ACHN (cell line): ENCODE data around the gene YWHAG.
A peak's percentile ranks its signal among the peaks of the same experiment; 100 is the strongest.

Experiments
- DNase-seq: peaks from one replicate; pipeline ENCODE4 v3.0.0-alpha.2; 2015
- in situ Hi-C: cut with HindIII; loops from 2 replicates; pipeline ENCODE4 v1.10.0; 2017; ENCODE audit warnings: low sequenced_read_pairs, low pct_ligation_motif_present, low pct_unique_long_range_greater_than_20kb

The YWHAG gene

DNA sequence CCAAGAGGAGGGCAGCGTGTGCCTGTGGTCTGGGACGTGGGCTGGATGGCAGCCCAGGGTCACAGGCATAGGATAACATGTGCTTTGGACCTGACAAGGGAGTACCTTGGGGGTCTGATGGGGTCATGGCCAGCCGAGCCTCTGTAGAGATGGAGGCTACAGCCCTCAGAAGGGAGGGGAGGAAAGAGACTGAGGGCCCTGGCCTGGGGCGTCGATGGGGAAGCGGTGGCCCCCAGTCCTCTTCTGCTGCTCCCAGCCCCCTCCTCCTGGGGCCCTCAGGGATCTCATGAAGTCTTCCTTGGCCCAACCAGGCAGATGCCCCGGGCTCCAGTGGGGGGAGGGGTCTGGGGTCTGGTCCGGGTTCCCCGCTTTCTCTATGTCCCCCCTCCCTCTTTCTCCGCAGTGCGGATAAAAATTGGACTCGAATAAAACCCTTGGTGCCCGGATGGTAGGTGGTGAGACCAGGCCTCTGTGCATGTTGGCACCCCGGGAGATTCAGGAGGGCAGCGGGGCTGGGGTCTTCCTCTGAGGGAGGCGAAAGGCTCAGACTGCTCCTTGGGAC, 71.9 kb downstream of the YWHAG start:
- DNase-seq, result no peak
- in situ Hi-C loops, result no loop called here

DNA sequence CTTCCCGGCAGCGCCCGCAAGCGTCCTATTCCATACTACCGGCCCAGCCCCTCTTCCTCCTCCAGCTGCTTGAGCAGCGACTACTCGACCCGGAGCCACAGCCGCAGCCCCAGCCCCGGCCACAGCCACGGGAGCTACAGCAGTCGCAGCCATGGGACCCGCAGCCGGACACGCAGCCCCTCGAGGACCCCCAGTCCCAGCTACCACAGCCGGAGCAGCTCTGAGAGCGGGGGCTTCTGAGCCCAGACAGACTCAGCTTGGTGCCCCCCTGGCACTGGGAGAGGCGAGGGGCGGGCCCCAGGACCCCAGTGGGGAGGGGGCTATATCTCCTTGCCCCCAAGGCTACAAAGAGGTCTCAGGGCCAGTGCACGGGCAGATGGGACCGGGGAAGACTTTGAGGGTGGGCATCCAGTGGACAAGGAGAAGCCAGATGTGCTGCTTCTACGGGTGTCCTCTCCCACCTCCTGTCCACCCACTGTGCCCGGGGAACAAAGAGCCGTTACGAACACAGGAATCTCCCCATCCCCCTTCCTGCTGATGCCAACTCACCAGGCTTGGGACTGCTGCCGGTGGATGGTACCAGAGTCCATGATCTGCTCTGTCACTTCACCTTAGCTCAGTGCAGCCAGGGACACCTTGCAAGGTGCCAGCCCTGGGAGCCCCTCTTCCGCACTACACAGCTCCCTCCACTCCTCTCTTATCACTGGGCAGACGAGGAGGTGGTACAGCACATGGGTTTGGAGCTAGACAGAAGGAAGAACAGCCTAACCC, 73.0 kb downstream of the YWHAG start:
- no peak for DNase-seq
- in situ Hi-C loops, result no loop called here

DNA sequence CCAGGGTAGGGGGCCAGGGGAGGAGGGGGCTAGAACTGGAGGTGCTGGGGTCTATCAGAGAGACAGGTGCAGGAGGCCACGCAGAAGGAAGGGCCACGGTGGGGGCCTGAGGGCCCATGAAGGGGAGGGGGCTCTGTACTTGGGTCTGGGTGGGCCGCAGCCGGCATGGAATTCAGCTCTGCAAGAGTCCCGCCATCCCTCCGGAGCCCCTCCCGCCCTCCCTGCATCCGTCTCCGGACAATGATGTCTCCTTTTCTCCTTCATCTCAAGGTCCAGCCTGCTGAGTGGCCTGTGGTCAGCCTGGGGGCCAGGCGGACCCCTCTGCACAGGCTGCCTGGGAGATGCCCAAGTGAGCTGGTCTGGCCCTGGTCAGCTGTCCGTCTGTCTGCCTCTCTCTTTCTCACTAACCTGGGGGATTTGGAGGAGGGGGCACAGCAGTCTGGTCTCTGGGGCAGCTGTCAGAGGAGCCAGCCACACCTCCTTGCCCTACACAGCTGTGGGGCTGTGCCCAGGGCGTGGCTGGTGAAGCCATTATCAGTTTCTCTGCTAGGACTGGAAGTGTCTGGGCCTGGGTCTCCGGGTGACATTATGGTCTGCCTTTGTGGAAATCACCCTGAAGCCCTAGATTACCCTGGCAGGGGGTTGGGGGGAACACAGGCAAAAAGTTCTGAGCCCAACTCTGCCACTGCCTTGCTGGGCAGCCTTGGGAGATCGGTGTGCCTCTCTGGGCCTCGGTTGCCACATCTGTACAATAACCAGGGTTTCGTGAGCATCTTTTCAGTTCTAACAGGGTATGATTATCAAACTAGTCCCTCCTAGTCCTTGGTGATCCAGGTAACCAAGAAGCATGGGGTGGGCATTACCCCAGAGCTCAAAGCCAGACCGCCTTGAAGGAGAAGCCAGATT, 75.3 kb downstream of the YWHAG start:
- in situ Hi-C loops, result no loop called here

DNA sequence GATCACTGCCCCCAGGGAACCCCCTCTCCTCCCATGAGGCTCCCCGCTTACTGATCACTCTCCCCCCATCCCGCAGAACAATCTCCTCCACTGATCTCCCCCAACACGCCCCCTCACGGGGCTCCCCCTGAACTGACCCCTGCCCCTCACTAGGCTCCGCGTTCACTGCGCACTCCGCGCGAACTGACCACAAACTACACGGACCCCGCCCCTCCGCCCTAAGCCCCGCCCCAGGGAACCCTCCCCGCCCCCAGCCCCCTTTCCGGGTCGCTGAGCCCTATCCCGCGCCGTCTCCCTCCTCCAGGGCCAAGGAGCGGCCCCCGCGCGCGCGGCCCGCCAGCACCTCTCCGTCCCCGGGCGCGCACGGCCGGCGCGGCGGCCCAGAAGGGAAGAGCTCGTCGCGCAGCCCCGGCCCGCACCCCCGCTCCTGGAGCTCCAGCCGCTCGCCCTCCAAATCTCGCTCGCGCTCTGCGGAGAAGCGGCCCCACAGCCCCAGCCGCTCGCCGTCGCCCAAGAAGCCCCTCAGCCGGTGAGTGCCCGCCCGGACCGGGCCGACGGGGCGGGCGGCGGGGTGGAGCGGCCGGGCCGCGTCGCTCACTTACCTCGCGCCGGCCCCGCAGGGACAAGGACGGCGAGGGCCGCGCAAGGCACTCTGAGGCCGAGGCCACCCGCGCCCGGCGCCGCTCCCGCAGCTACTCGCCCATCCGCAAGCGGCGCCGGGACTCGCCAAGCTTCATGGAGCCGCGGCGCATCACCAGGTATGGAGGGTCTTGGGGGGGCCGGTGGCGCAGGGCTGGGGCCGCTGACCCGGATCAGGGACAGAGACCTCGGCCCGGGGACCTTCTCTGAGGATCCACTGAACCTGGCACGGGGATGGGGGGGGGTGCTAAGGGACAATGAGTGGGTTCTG, 76.2 kb downstream of the YWHAG start:
- in situ Hi-C loops, result no loop called here

More for the DNA sequence above, 75.3 kb downstream of the YWHAG start:
- no peak for DNase-seq

DNA sequence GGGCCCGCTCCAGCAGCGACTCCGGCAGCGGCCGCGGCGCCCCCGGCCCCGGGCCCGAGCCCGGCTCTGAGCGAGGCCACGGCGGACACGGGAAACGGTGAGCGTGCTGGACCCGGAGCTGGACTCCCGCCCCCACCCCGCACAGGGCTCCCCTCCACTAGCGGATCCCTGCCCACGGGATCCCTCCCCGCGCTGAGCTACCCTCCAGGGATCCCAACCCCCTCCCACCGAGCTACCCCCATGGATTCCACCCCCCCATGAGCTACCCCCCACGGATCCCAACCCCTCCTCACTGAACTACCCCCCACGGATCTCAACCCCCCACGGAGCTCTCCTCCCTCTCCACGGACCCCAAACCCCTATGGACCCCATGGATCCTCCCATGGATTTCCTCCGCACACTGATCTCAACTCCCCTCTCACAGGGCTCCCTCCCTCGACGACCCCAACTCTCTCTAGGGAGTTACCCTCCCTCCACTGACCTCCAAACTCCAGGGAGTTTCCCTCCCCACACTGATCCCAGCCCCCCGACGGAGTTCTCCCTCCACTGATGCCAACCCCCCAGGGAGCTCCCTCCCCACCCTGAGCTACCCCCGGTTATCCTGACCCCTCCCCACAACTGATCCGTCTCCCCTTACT, 77.0 kb downstream of the YWHAG start:
- in situ Hi-C loops, result no loop called here
- DNase-seq, result no peak

More for the DNA sequence above, 76.2 kb downstream of the YWHAG start:
- peak; percentile 33 for DNase-seq

DNA sequence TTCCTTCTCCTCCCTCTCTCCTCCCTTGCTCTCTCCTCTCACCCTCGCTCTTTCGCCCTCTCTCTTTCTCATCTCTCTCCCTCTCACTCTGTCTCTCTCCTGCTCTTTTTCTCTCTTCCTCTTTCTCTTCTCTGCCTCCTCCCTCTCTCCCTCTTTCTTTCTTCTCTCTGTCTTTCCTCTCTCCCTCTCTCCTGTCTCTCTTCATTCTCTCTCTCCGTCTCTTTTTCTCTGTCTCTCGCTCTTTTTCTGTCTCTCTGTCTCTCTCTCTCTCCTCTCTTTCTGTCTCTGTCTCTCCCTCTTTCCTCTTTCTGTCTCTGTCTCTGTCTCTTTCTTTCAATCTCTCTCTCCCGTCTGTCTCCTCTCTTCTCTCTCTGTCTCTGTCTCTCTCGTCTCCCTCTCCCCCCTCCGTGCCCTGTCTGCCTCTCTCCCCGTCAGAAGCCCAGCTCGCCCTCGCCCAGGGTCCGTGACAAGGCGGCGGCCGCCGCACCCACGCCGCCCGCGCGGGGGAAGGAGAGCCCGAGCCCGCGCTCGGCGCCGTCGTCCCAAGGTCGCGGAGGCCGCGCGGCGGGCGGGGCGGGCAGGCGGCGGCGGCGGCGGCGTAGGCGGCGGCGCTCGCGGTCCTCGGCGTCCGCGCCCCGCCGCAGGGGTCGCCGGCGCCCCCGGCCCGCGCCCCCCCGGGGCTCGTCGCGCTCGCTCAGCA, 77.6 kb downstream of the YWHAG start:
- in situ Hi-C loops, result no loop called here
- DNase-seq, result no peak

DNA sequence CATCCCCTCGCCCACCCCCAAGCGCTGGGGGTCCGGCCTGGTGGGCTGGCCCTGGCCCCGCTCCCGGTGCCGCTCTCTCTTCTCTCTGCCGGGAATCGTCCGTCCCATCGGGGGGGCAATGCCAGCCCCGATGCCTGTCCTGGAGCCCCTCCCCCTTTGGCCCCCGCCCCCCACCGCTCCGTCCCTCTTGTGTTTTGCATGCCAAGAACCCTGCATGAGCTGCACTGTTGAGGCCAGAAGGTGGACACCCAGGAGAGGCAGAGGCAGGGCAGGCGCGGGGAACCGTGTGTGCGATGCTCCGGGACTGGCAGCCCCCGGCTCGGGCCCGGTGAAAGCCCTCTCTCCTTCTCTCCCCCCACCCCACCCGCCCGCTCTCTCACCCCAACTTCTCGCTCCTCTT, 78.4 kb downstream of the YWHAG start:
- no peak for DNase-seq
- in situ Hi-C loops, result no loop called here

DNA sequence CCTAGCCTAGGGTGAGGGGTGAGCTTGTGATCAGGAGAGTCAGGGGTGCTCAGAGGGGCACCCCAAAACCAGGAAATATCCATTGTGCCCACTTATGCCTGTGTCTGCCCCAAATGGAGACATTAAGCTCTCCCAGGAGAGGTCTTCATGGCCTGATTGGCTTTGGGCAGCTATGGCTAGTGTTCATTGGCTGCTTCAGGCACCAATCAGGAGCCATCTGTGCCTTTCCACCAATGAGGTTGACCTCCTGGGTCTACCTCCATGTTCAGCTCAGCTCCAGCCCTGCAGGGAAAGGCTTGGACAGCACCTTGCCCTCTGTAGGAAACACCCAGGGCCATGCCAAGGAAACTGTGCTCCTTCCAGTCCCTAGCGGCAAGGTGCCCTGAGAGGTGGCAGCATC, 80.3 kb downstream of the YWHAG start:
- in situ Hi-C loops, result no loop called here
- DNase-seq, result peak; percentile 39
